H9 (cell line): Measurements from ENCODE around the gene BOLA3. TPM values are rescaled to one million over a fixed set of nuclear protein-coding genes. Genes with fewer than 3 reads are reported as not detected.
A peak's percentile ranks its signal among the peaks of the same experiment; 100 is the strongest.

Experiments used
- DNase-seq: peaks from one replicate; pipeline ENCODE4 v3.0.0-alpha.2; 2017
- H2AFZ ChIP-seq: one replicate; pipeline ENCODE4 v1.6.1; 2013; ENCODE audit warnings: mild to moderate bottlenecking, low read length, control low read depth, moderate library complexity
- H2AK5ac ChIP-seq: 2 replicates; pipeline ENCODE4 v1.6.1; 2013; ENCODE audit warnings: low read length, control low read depth, mixed read lengths; ENCODE audit not compliant: insufficient read length
- H2BK120ac ChIP-seq: one replicate; pipeline ENCODE4 v1.6.1; 2013; ENCODE audit warnings: low read depth, mild to moderate bottlenecking, low read length, control low read depth, inconsistent platforms; ENCODE audit not compliant: poor library complexity, severe bottlenecking
- H2BK12ac ChIP-seq: 2 replicates; pipeline ENCODE4 v1.6.1; 2013; ENCODE audit warnings: low read length, control low read depth, mixed read lengths, low read depth; ENCODE audit not compliant: insufficient read length
- H2BK15ac ChIP-seq: 2 replicates; pipeline ENCODE4 v1.6.1; 2013; ENCODE audit warnings: low read depth, low read length, control low read depth
- H2BK20ac ChIP-seq: one replicate; pipeline ENCODE4 v1.6.1; 2013; ENCODE audit warnings: low read depth, mild to moderate bottlenecking, low read length, control low read depth, inconsistent platforms; ENCODE audit not compliant: poor library complexity, severe bottlenecking
- H2BK5ac ChIP-seq: 2 replicates; pipeline ENCODE4 v1.6.1; 2013; ENCODE audit warnings: low read length, control low read depth, mixed read lengths; ENCODE audit not compliant: insufficient read length
- H3K14ac ChIP-seq: 2 replicates; pipeline ENCODE4 v1.6.1; 2013; ENCODE audit warnings: low read length, control low read depth; ENCODE audit not compliant: insufficient read depth
- H3K18ac ChIP-seq: 2 replicates; pipeline ENCODE4 v1.6.1; 2013; ENCODE audit warnings: low read depth, mild to moderate bottlenecking, mixed read lengths, low read length, control low read depth; ENCODE audit not compliant: insufficient read length
- H3K23ac ChIP-seq: 2 replicates; pipeline ENCODE4 v1.6.1; 2013; ENCODE audit warnings: low read length, control low read depth, mixed read lengths, low read depth; ENCODE audit not compliant: insufficient read length
- H3K23me2 ChIP-seq: 2 replicates; pipeline ENCODE4 v1.6.1; 2013; ENCODE audit warnings: low read depth, mild to moderate bottlenecking, mixed read lengths, low read length, control low read depth; ENCODE audit not compliant: insufficient read length, poor library complexity, severe bottlenecking
- H3K27ac ChIP-seq: 2 replicates; pipeline ENCODE4 v1.5.1; 2013; ENCODE audit warnings: low read length, control low read depth, mixed read lengths, low read depth; ENCODE audit not compliant: insufficient read length
- H3K27me3 ChIP-seq: 2 replicates; pipeline ENCODE4 v1.6.1; 2013; ENCODE audit warnings: low read length, control low read depth, inconsistent platforms; ENCODE audit not compliant: insufficient read depth
- H3K4ac ChIP-seq: 2 replicates; pipeline ENCODE4 v1.6.1; 2013; ENCODE audit warnings: low read depth, mild to moderate bottlenecking, control low read depth, inconsistent platforms, low read length, moderate library complexity
- H3K4me1 ChIP-seq: 2 replicates; pipeline ENCODE4 v1.6.1; 2013; ENCODE audit warnings: low read length, control low read depth, inconsistent platforms; ENCODE audit not compliant: insufficient read depth
- H3K4me2 ChIP-seq: 2 replicates; pipeline ENCODE4 v1.6.1; 2013; ENCODE audit warnings: low read length, control low read depth, mixed read lengths; ENCODE audit not compliant: insufficient read length, insufficient read depth
- H3K56ac ChIP-seq: 2 replicates; pipeline ENCODE4 v1.6.1; 2013; ENCODE audit warnings: low read depth, mild to moderate bottlenecking, mixed read lengths, low read length, control low read depth; ENCODE audit not compliant: insufficient read length
- H3K79me1 ChIP-seq: 2 replicates; pipeline ENCODE4 v1.6.1; 2013; ENCODE audit warnings: low read depth, mild to moderate bottlenecking, moderate library complexity, low read length, control low read depth, inconsistent platforms; ENCODE audit not compliant: insufficient read depth, poor library complexity, severe bottlenecking
- H3K79me2 ChIP-seq: 2 replicates; pipeline ENCODE4 v1.6.1; 2013; ENCODE audit warnings: low read length, control low read depth, inconsistent platforms; ENCODE audit not compliant: insufficient read depth
- H3K9ac ChIP-seq: 2 replicates; pipeline ENCODE4 v1.6.1; 2013; ENCODE audit warnings: low read length, control low read depth, mixed read lengths; ENCODE audit not compliant: insufficient read length; ENCODE audit errors: extremely low read depth
- H3K9me3 ChIP-seq: one replicate; pipeline ENCODE4 v1.6.1; 2013; ENCODE audit warnings: low read depth, low read length, inconsistent platforms; ENCODE audit not compliant: control insufficient read depth
- H3T11ph ChIP-seq: one replicate; pipeline ENCODE4 v1.6.1; 2013; ENCODE audit warnings: mild to moderate bottlenecking, low read length, control low read depth, inconsistent platforms
- H4K20me1 ChIP-seq: one replicate; pipeline ENCODE4 v1.6.1; 2013; ENCODE audit not compliant: control insufficient read depth, insufficient read length, insufficient read depth
- H4K5ac ChIP-seq: 2 replicates; pipeline ENCODE4 v1.6.1; 2013; ENCODE audit warnings: low read depth, mild to moderate bottlenecking, mixed read lengths, low read length, control low read depth; ENCODE audit not compliant: insufficient read length
- H4K8ac ChIP-seq: replicated peaks from 2 replicates; pipeline ENCODE4 v1.6.1; 2013; ENCODE audit warnings: low read length, control low read depth, mixed read lengths, low read depth; ENCODE audit not compliant: insufficient read length
- H4K91ac ChIP-seq: 2 replicates; pipeline ENCODE4 v1.6.1; 2013; ENCODE audit warnings: low read depth, mild to moderate bottlenecking, moderate library complexity, mixed read lengths, low read length, control low read depth; ENCODE audit not compliant: insufficient read length
- H3K27ac Mint-ChIP-seq, 3 experiments: 2 replicates in 2 of 3; 3 replicates in 1 of 3; pipeline ENCODE4 v1.8.0; 2020 to 2021; ENCODE audit warnings: mixed read lengths in 3 of 3, mild to moderate bottlenecking in 1 of 3, moderate library complexity in 1 of 3
- H3K27me3 Mint-ChIP-seq: 2 replicates; pipeline ENCODE4 v1.8.0; 2021; ENCODE audit warnings: low read depth, mild to moderate bottlenecking, moderate library complexity, mixed read lengths
- H3K36me3 Mint-ChIP-seq, 3 experiments: 2 replicates in 2 of 3; 3 replicates in 1 of 3; pipeline ENCODE4 v1.8.0; 2020 to 2021; ENCODE audit warnings: low read depth in 3 of 3, mixed read lengths in 3 of 3; ENCODE audit not compliant: insufficient read depth in 1 of 3
- H3K4me1 Mint-ChIP-seq, 2 experiments: 2 replicates each; pipeline ENCODE4 v1.8.0; 2020; ENCODE audit warnings: mixed read lengths in 2 of 2
- H3K4me3 Mint-ChIP-seq, 2 experiments: 2 replicates in 1 of 2; 3 replicates in 1 of 2; pipeline ENCODE4 v1.8.0; 2020 to 2021; ENCODE audit warnings: mild to moderate bottlenecking in 2 of 2, mixed read lengths in 2 of 2, moderate library complexity in 1 of 2
- H3K9me3 Mint-ChIP-seq, 2 experiments: 2 replicates in 1 of 2; 3 replicates in 1 of 2; pipeline ENCODE4 v1.8.0; 2020; ENCODE audit warnings: mild to moderate bottlenecking in 2 of 2, mixed read lengths in 2 of 2, moderate library complexity in 1 of 2
- CTCF ChIP-seq: fragments of 200-600 bp; sonication (generic); conservative IDR thresholded peaks from 3 replicates; pipeline ENCODE4 v1.8.0; 2021; ENCODE audit warnings: antibody characterized with exemption, mild to moderate bottlenecking
- WGBS: extraction: QIAGEN DNeasy Blood & Tissue Kit; methylation state at CpG from one replicate; pipeline ENCODE4 v1.1.7; 2013; ENCODE audit warnings: missing lambda C conversion rate, low lambda C conversion rate, mixed read lengths; ENCODE audit not compliant: insufficient read length; ENCODE audit errors: extremely low coverage; 5-methylcytosine and 5-hydroxymethylcytosine counted together
- total RNA-seq: library from RNA; stranded (reverse); gene quantifications from 2 replicates; pipeline ENCODE4 v1.2.1, GENCODE V29; 2021

BOLA3 gene
- total RNA-seq, 1 experiment from 2014 or later: 45.0 TPM

DNA sequence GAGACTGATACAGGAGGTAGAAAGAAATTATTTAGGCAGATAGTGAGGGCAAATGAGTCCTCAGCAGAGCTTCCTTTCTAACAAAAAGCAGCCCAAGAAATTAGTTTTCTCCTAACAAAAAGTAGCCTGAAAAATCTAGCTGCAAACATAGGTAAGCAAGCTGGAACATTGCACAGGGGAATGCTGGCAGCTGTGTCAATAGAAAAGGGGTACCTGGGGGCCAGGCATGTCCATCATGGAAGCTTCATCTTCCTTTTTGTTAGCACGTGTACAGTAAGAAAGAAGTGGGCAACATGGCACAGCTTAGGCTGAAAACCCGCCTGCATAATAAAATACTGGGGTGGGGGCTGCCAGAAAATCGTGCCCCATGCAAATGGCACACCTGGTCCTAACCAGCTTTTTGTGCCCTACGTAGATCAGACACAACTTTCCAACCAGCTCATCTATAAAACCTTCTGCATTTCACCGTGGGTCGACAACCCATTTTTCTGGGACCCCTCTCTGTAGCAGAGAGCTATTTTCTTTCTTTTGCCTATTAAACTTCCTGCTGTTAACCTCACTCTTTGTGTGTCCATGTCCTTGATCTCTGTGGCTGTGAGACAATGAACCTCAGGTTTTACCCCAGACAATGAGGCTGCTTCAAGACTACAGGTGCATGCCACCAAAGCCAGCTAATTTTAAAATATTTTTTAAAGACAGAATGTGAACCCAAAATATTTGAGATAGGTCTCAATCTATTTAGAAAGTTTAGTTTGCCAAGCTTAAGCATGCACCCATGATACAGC, 44.1 kb upstream of the BOLA3 start:
- H3K27ac Mint-ChIP-seq: peak overlapping the region in 1 of 3 experiments; percentile 39; a peak in 2 of 7 replicates

More for the DNA sequence above, 44.1 kb upstream of the BOLA3 start:
- H2AK5ac ChIP-seq: no peak overlapping the region
- H4K5ac ChIP-seq: no peak overlapping the region
- Mint-ChIP-seq H3K9me3 (no peaks in the 10 kb centered on the region), H3K4me3 (no peak overlapping the region; a peak in 1 of 5 replicates), H3K4me1 (peaks cover 29% of the 10 kb centered on the region in 2 experiments), H3K36me3 (no peaks in the 10 kb centered on the region), H3K27me3 (no peaks in the 10 kb centered on the region)
- H4K8ac ChIP-seq: no peak overlapping the region
- no peak overlapping the region for H2AFZ ChIP-seq
- H3K4me1 ChIP-seq: peaks cover 10% of the 10 kb centered on the region; the same call in 1 of the 2 replicates
- no peaks in the 10 kb centered on the region for H3K9me3 ChIP-seq
- no peak overlapping the region for H2BK20ac ChIP-seq
- H4K91ac ChIP-seq: no peak overlapping the region
- no peak for TF ChIP-seq CTCF
- no peaks in the 10 kb centered on the region for H4K20me1 ChIP-seq
- H2BK12ac ChIP-seq: no peak overlapping the region
- no peak overlapping the region for H2BK120ac ChIP-seq
- H3K79me2 ChIP-seq: no peaks in the 10 kb centered on the region
- H3K27ac ChIP-seq: peak overlapping the region; percentile 8
- H3K27me3 ChIP-seq: no peaks in the 10 kb centered on the region
- no peak overlapping the region for H3K18ac ChIP-seq
- no peak overlapping the region for H2BK5ac ChIP-seq
- H3K56ac ChIP-seq: no peak overlapping the region
- H3T11ph ChIP-seq: no peak overlapping the region
- no peak overlapping the region for H3K14ac ChIP-seq
- H3K23ac ChIP-seq: no peak overlapping the region
- H3K79me1 ChIP-seq: no peaks in the 10 kb centered on the region
- no peaks in the 10 kb centered on the region for H3K23me2 ChIP-seq
- no CpG with 5 or more reads among the region's 6 CpGs for WGBS
- no peak overlapping the region for H2BK15ac ChIP-seq
- H3K4ac ChIP-seq: no peak overlapping the region; the same call in 1 of the 2 replicates
- no peak overlapping the region for H3K4me2 ChIP-seq
- no peak for DNase-seq
- no peak overlapping the region for H3K9ac ChIP-seq
